Sigmoid colon (tissue), 3 donors: ENCODE data around the gene ADGB.

Experiments
- CTCF ChIP-seq, 4 experiments: fragments of 450-650 bp in 3 of 4; fragments of 200-600 bp in 1 of 4; IDR thresholded peaks; one replicate each; pipeline ENCODE4 v1.5.1; 2016 to 2019; ENCODE audit warnings: antibody characterized with exemption in 4 of 4, mild to moderate bottlenecking in 3 of 4, moderate library complexity in 2 of 4
- POLR2A ChIP-seq, 2 donors: fragments of 450-650 bp; IDR thresholded peaks; one replicate each; pipeline ENCODE4 v1.6.1; 2016; ENCODE audit warnings: antibody characterized with exemption in 2 of 2, mild to moderate bottlenecking in 2 of 2, moderate library complexity in 2 of 2

DNA sequence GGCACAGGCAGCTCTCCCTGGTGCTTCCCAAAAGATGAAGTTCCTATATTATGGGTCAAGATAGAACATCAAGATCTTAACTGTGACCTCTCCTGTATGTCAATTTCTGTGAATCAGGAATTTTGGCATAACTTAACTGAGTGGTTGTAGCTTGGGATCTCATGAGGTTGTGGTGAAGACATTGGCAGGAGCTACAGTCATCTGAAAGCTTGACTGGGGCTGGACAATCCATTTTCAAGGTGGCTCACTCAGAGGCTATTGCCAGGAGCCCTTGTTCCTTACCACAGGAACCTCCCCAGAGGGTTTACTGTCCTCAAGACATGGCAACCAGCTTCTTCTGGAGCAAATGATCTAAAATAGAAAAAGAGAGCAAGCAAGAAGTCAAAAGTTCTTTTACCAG lies 252.2 kb downstream of the ADGB start:
- no peak for TF ChIP-seq POLR2A (IDR thresholded peaks at IDR 0.05)
- TF ChIP-seq CTCF (IDR thresholded peaks at IDR 0.05) = no peak
